K562 (cell line): ENCODE measurements around the gene ATRN. TPM values are rescaled to one million over a fixed set of nuclear protein-coding genes. Genes with fewer than 3 reads are reported as not detected.

Experiments used
- ATAC-seq: fragments of 200-7000 bp; cut with Tn5 transposase; 3 replicates; pipeline ENCODE4 v1.9.1; 2020; ENCODE audit warnings: moderate library complexity
- BruUV-seq: library from RNA; stranded (reverse); fragments of 400-500 nt; replicated peaks from 2 replicates; lab custom pipeline; 2021; lab: Mats Ljungman, UMichigan
- CTCF ChIA-PET: fragments of 300-600 bp; formaldehyde crosslinking; extraction: SDS; loops from one replicate; lab custom pipeline; 2021; ENCODE audit warnings: low intra/inter-chr PET ratio; lab: Yijun Ruan, JAX
- POLR2A ChIA-PET: fragments of 300-600, 350-650 bp; sonication (Branson Sonifier 250); formaldehyde crosslinking; extraction: SDS; loops from one replicate; lab custom pipeline; 2021; ENCODE audit warnings: antibody characterized with exemption, inconsistent platforms; lab: Yijun Ruan, JAX
- DNase-seq, 4 experiments: peaks; one replicate each; pipeline versions ENCODE4 v3.0.0 to v3.0.0-alpha.2; 2011 to 2018; ENCODE audit warnings: low spot score in 3 of 4, mixed read lengths in 3 of 4; ENCODE audit errors: extremely low read depth in 1 of 4
- FAIRE-seq: peaks from 2 replicates; lab custom pipeline; 2011; peaks lifted over from hg19 to GRCh38; lab: Jason Lieb, UNC
- H2AFZ ChIP-seq: 2 replicates; pipeline ENCODE4 v1.6.0; 2011; ENCODE audit warnings: low read depth, low read length, control low read depth, inconsistent platforms
- H3K27ac ChIP-seq: fragments of 200-600 bp; 3 replicates; pipeline ENCODE4 v1.8.0; 2011; ENCODE audit warnings: low read depth, mild to moderate bottlenecking, control low read depth, inconsistent platforms, low read length, moderate library complexity, mixed read lengths; ENCODE audit errors: extremely low read depth
- H3K27me3 ChIP-seq, 2 experiments: fragments of 300-600 bp in 1 of 2; 2 replicates in 1 of 2; 3 replicates in 1 of 2; pipeline versions ENCODE4 v1.6.0 to v1.8.0; 2011; ENCODE audit warnings: inconsistent platforms in 2 of 2, low read length in 2 of 2, mild to moderate bottlenecking in 1 of 2, mixed read lengths in 1 of 2, moderate library complexity in 1 of 2; ENCODE audit not compliant: control insufficient read depth in 2 of 2, insufficient read depth in 2 of 2
- H3K36me3 ChIP-seq: fragments of 300-600 bp; 3 replicates; pipeline ENCODE4 v1.8.0; 2011; ENCODE audit warnings: mild to moderate bottlenecking, low read length, inconsistent platforms; ENCODE audit not compliant: control insufficient read depth, insufficient read depth
- H3K4me1 ChIP-seq, 2 experiments: fragments of 200-600 bp in 1 of 2; replicated peaks in 1 of 2; 2 replicates in 1 of 2; 3 replicates in 1 of 2; pipeline versions ENCODE4 v1.5.1 to v1.8.0; 2011; ENCODE audit warnings: inconsistent platforms in 2 of 2, low read length in 2 of 2, mild to moderate bottlenecking in 1 of 2, mixed read lengths in 1 of 2, moderate library complexity in 1 of 2; ENCODE audit not compliant: control insufficient read depth in 2 of 2, insufficient read depth in 2 of 2
- H3K4me2 ChIP-seq: 2 replicates; pipeline ENCODE4 v1.6.1; 2011; ENCODE audit warnings: low read length, control low read depth, inconsistent platforms, mixed read lengths; ENCODE audit not compliant: insufficient read depth
- H3K4me3 ChIP-seq: fragments of 200-600 bp; sonication (generic), shearing (Covaris generic); 2 replicates; pipeline ENCODE4 v1.5.1; 2016; ENCODE audit warnings: control low read depth, inconsistent platforms
- H3K79me2 ChIP-seq: fragments of 200-600 bp; 3 replicates; pipeline ENCODE4 v1.8.0; 2011; ENCODE audit warnings: low read length, inconsistent platforms; ENCODE audit not compliant: control insufficient read depth, insufficient read depth
- H3K9ac ChIP-seq, 2 experiments: 2 replicates each; pipeline versions ENCODE4 v1.6.0 to v1.6.1; 2011; ENCODE audit warnings: low read depth in 2 of 2, low read length in 2 of 2, control low read depth in 1 of 2, inconsistent platforms in 1 of 2, mild to moderate bottlenecking in 1 of 2, mixed read lengths in 1 of 2; ENCODE audit not compliant: insufficient read depth in 1 of 2
- H3K9me1 ChIP-seq: one replicate; pipeline ENCODE4 v1.6.0; 2011; ENCODE audit warnings: inconsistent platforms, mild to moderate bottlenecking, low read length, moderate library complexity; ENCODE audit not compliant: control insufficient read depth, insufficient read depth
- H3K9me3 ChIP-seq: replicated peaks from 2 replicates; pipeline ENCODE4 v1.5.1; 2011; ENCODE audit warnings: low read depth, low read length, inconsistent platforms; ENCODE audit not compliant: control insufficient read depth, insufficient read depth
- H4K20me1 ChIP-seq: replicated peaks from 2 replicates; pipeline ENCODE4 v1.6.1; 2011; ENCODE audit warnings: low read length, inconsistent platforms, mixed read lengths; ENCODE audit not compliant: control insufficient read depth, insufficient read depth
- ARNT ChIP-seq, 2 experiments: fragments of 450-650 bp; IDR thresholded peaks; 2 replicates each; pipeline ENCODE4 v1.6.1; 2016; ENCODE audit warnings: mild to moderate bottlenecking in 1 of 2
- CHD1 ChIP-seq: fragments of 200-600 bp; sonication (generic); IDR thresholded peaks from one replicate; pipeline ENCODE4 v1.6.1; 2012; ENCODE audit warnings: mild to moderate bottlenecking, moderate library complexity, low read length, inconsistent platforms
- FOXJ3 ChIP-seq: sonication (generic); formaldehyde crosslinking; IDR thresholded peaks from 2 replicates; pipeline ENCODE4 v1.4.0; 2020; ENCODE audit warnings: mild to moderate bottlenecking, missing genetic modification reagents
- NFYB ChIP-seq: IDR thresholded peaks from 2 replicates; pipeline ENCODE4 v1.6.1; 2011; ENCODE audit warnings: mild to moderate bottlenecking, moderate library complexity; ENCODE audit not compliant: insufficient read length; ENCODE audit errors: extremely low read depth
- PBX2 ChIP-seq, 2 experiments: IDR thresholded peaks in 1 of 2; conservative IDR thresholded peaks in 1 of 2; 2 replicates each; pipeline ENCODE4 v1.6.1; 2016; ENCODE audit warnings: low read depth in 2 of 2, mild to moderate bottlenecking in 1 of 2, missing compliant biosample characterization in 1 of 2, missing genetic modification characterization in 1 of 2, moderate library complexity in 1 of 2
- SNRNP70 ChIP-seq: fragments of 200-400 bp; formaldehyde crosslinking; optimal IDR thresholded peaks from 2 replicates; pipeline ENCODE3; 2017; ENCODE audit warnings: low read depth, low read length
- STAG1 ChIP-seq: sonication (generic); formaldehyde crosslinking; IDR thresholded peaks from 2 replicates; pipeline ENCODE4 v1.5.0; 2020; ENCODE audit warnings: missing genetic modification reagents, borderline replicate concordance
- THRAP3 ChIP-seq: fragments of 450-650 bp; IDR thresholded peaks from 2 replicates; pipeline ENCODE4 v1.6.1; 2016; ENCODE audit warnings: mild to moderate bottlenecking, inconsistent platforms, borderline replicate concordance
- ZBTB40 ChIP-seq, 2 experiments: fragments of 450-650 bp in 1 of 2; sonication (generic) in 1 of 2; formaldehyde crosslinking in 1 of 2; IDR thresholded peaks; 2 replicates each; pipeline versions ENCODE4 v1.7.1 to v1.9.0; 2016 to 2022; ENCODE audit warnings: inconsistent platforms in 1 of 2, mild to moderate bottlenecking in 1 of 2, missing genetic modification reagents in 1 of 2
- WGBS: fragments of 100-300 bp; shearing (Covaris generic); methylation state at CpG from one replicate; pipeline ENCODE4 v1.1.6; 2016; ENCODE audit warnings: low coverage, mixed read lengths; ENCODE audit not compliant: insufficient coverage; ENCODE audit errors: missing lambda C conversion rate; 5-methylcytosine and 5-hydroxymethylcytosine counted together
- in situ Hi-C: fragments of 300-500 bp; cut with MboI; formaldehyde crosslinking; loops from 4 replicates; pipeline ENCODE4 v1.15.0; 2018; ENCODE audit warnings: inconsistent platforms, mixed read lengths
- intact Hi-C: fragments of 100-400 bp; cut with micrococcal nuclease; formaldehyde crosslinking; loops from 2 replicates; pipeline ENCODE4 v1.14.2; 2022
- polyA plus RNA-seq, 8 experiments: library from polyadenylated mRNA; depleted of rRNA in 4 of 8; stranded (reverse) in 5 of 8; unstranded in 3 of 8; fragments of >200 nt; fragmentation: Nextera tagmentation in 2 of 8; fragmentation: Illumina TruSeq in 1 of 8; extraction: Ambion mirVana in 2 of 8; extraction: Trizol in 1 of 8; gene quantifications; 2 replicates each; pipeline versions ENCODE4 v1.2.1 to v1.2.3, GENCODE V29; 2011 to 2014; ENCODE audit warnings: inconsistent platforms in 1 of 8, missing spikeins in 1 of 8
- total RNA-seq, 7 experiments: library from RNA; depleted of rRNA in 6 of 7; stranded (reverse); fragments of >200 nt in 6 of 7; fragmentation: Illumina TruSeq in 2 of 7; extraction: Trizol in 2 of 7; gene quantifications; 2 replicates each; pipeline versions ENCODE4 v1.2.1 to v1.2.3, GENCODE V29; 2011 to 2021; ENCODE audit warnings: low replicate concordance in 1 of 7

The ATRN gene
- total and polyA plus RNA-seq, 9 of the 15 experiments (the other 6 are each of a cell fraction or from before 2014, with no cell fraction given), result 0.69 to 16.5 (median 7.6) TPM

- H3K79me2 ChIP-seq, result no peaks in the 10 kb centered on the region
- H3K27ac ChIP-seq, result no peak overlapping the region
- CTCF ChIA-PET, result no interaction called here
- no peak for DNase-seq
- ATAC-seq, result no peak
- no peaks in the 10 kb centered on the region for H4K20me1 ChIP-seq
- 17% methylated on average over 8 of the region's 12 CpGs for WGBS
- H3K4me3 ChIP-seq, result no peak overlapping the region
- POLR2A ChIA-PET, result no interaction called here
- peaks cover 0 to 49% of the 10 kb centered on the region in 2 experiments; a peak in 4 of 5 replicates for H3K27me3 ChIP-seq
- no peaks in the 10 kb centered on the region for H3K9me3 ChIP-seq
- H3K36me3 ChIP-seq, result no peaks in the 10 kb centered on the region
- H3K4me2 ChIP-seq, result no peak overlapping the region
- no peak for FAIRE-seq
- H3K9ac ChIP-seq, result no peak overlapping the region; a peak in 1 of 4 replicates
- intact Hi-C loops, result no loop called here
- BruUV-seq, result no TSS peak
- H3K4me1 ChIP-seq, result peaks cover 0 to 5% of the 10 kb centered on the region in 2 experiments; a peak in 2 of 5 replicates
- no peaks in the 10 kb centered on the region for H3K9me1 ChIP-seq
- in situ Hi-C loops, result no loop called here
- no peak overlapping the region for H2AFZ ChIP-seq
- TF ChIP-seq PBX2 (CRISPR knock-in tag; IDR thresholded peaks at IDR 0.05; ENCODE audit: low read depth), result no peak
- TF ChIP-seq PBX2 (tag; conservative IDR thresholded peaks at IDR 0.05; ENCODE audit: low read depth), result no peak
- TF ChIP-seq ZBTB40 (IDR thresholded peaks at IDR 0.05), result no peak
- TF ChIP-seq ZBTB40 (CRISPR knock-in tag; IDR thresholded peaks at IDR 0.05), result no peak
- no peak for TF ChIP-seq NFYB
- TF ChIP-seq CHD1, result no peak
- no peak for TF ChIP-seq FOXJ3 (CRISPR knock-in tag)
- no peak for TF ChIP-seq STAG1 (CRISPR knock-in tag)
- no peak for TF ChIP-seq ARNT (IDR thresholded peaks at IDR 0.05)
- TF ChIP-seq THRAP3, result no peak
- no peak for TF ChIP-seq SNRNP70
Measured at GRCh38 chr20:3659492-3660261, 188.9 kb downstream of the ATRN start.
